SU-DHL-6 (cell line): ENCODE measurements around the gene KIAA1191.

ENCODE experiments used
- H2AFZ ChIP-seq: fragments of 200-600 bp; sonication (generic); 2 replicates; pipeline ENCODE4 v1.6.1; 2014; ENCODE audit warnings: low read depth, mild to moderate bottlenecking, moderate library complexity, mixed read lengths, antibody characterized with exemption, low read length; ENCODE audit not compliant: severe bottlenecking
- H3F3A ChIP-seq: fragments of 200-600 bp; shearing (Covaris generic); 2 replicates; pipeline ENCODE4 v1.6.0; 2016; ENCODE audit warnings: antibody characterized with exemption, mild to moderate bottlenecking; ENCODE audit not compliant: insufficient read depth
- H3K27ac ChIP-seq: fragments of 200-600 bp; sonication (generic); 2 replicates; pipeline ENCODE4 v1.5.1; 2016; ENCODE audit warnings: low read depth, mild to moderate bottlenecking, low read length, moderate library complexity, mixed read lengths
- H3K27me3 ChIP-seq: fragments of 200-600 bp; sonication (generic), shearing (Covaris generic); 2 replicates; pipeline ENCODE4 v1.6.0; 2014; ENCODE audit warnings: mild to moderate bottlenecking, low read length
- H3K36me3 ChIP-seq: fragments of 200-600 bp; sonication (generic); 2 replicates; pipeline ENCODE4 v1.6.1; 2014; ENCODE audit warnings: mild to moderate bottlenecking, low read length, mixed read lengths
- H3K4me2 ChIP-seq: fragments of 300-600, 200-600 bp; shearing (Covaris generic), sonication (generic); 2 replicates; pipeline ENCODE4 v1.6.0; 2014; ENCODE audit warnings: low read length, low read depth, mild to moderate bottlenecking; ENCODE audit not compliant: poor library complexity, severe bottlenecking
- H3K4me3 ChIP-seq: fragments of 200-600 bp; sonication (generic); 2 replicates; pipeline ENCODE4 v1.5.1; 2014; ENCODE audit warnings: antibody characterized with exemption, low read length, mild to moderate bottlenecking, mixed read lengths; ENCODE audit not compliant: insufficient read depth, poor library complexity, severe bottlenecking
- H3K79me2 ChIP-seq: fragments of 200-600 bp; sonication (generic); 2 replicates; pipeline ENCODE4 v1.6.1; 2014; ENCODE audit warnings: mild to moderate bottlenecking, low read length, moderate library complexity; ENCODE audit not compliant: insufficient read depth
- H3K9ac ChIP-seq: fragments of 200-600 bp; sonication (generic); 2 replicates; pipeline ENCODE4 v1.7.0; 2014; ENCODE audit warnings: mild to moderate bottlenecking, low read length
- H3K9me2 ChIP-seq: fragments of 200-600 bp; sonication (generic); replicated peaks from 2 replicates; pipeline ENCODE4 v1.6.1; 2014; ENCODE audit warnings: low read length; ENCODE audit not compliant: insufficient read depth
- H3K9me3 ChIP-seq: fragments of 200-600 bp; sonication (generic); 2 replicates; pipeline ENCODE4 v1.6.1; 2014; ENCODE audit warnings: low read length, mixed read lengths; ENCODE audit not compliant: insufficient read depth
- H4K20me1 ChIP-seq: fragments of 200-600 bp; sonication (generic); 2 replicates; pipeline ENCODE4 v1.6.1; 2014; ENCODE audit warnings: low read depth, mild to moderate bottlenecking, antibody characterized with exemption, low read length, moderate library complexity, mixed read lengths
- CTCF ChIP-seq: fragments of 200-600 bp; sonication (generic); IDR thresholded peaks from one replicate; pipeline ENCODE4 v1.5.1; 2017; ENCODE audit warnings: antibody characterized with exemption, mild to moderate bottlenecking, low read length, moderate library complexity; ENCODE audit not compliant: insufficient read depth, poor library complexity, severe bottlenecking
- EZH2phosphoT487 ChIP-seq: fragments of 200-600 bp; sonication (generic), shearing (Covaris generic); conservative IDR thresholded peaks from 2 replicates; pipeline ENCODE4 v1.6.1; 2018; ENCODE audit warnings: mild to moderate bottlenecking, antibody characterized with exemption, low read length, moderate library complexity, mixed read lengths

KIAA1191 gene

GRCh38 chr5:176384366-176384930 is 22.9 kb upstream of the KIAA1191 start:
- Histone ChIP-seq H2AFZ (no peak overlapping the region), H3K79me2 (peaks cover 43% of the 10 kb centered on the region), H4K20me1 (peaks cover 8% of the 10 kb centered on the region; the same call in 1 of the 2 replicates), H3K4me2 (no peak overlapping the region), H3K36me3 (peaks cover 12% of the 10 kb centered on the region), H3K27me3 (no peaks in the 10 kb centered on the region), H3F3A (peaks cover 10% of the 10 kb centered on the region; the same call in 1 of the 2 replicates), H3K9me3 (no peaks in the 10 kb centered on the region), H3K4me3 (no peak overlapping the region), H3K9ac (no peak overlapping the region), H3K9me2 (no peaks in the 10 kb centered on the region), H3K27ac (no peak overlapping the region)
- no peak for TF ChIP-seq CTCF
- TF ChIP-seq EZH2phosphoT487 = no peak

GRCh38 chr5:176383961-176384360 is 22.4 kb upstream of the KIAA1191 start:
- H3K27ac ChIP-seq = no peak overlapping the region
- H3K4me3 ChIP-seq = no peak overlapping the region
- H3K79me2 ChIP-seq = peaks cover 40% of the 10 kb centered on the region
- H3K9me2 ChIP-seq = no peaks in the 10 kb centered on the region
- H3F3A ChIP-seq = peaks cover 10% of the 10 kb centered on the region; the same call in 1 of the 2 replicates
- H3K4me2 ChIP-seq = no peak overlapping the region
- no peaks in the 10 kb centered on the region for H3K9me3 ChIP-seq
- TF ChIP-seq CTCF (no peak), EZH2phosphoT487 (no peak)
- peaks cover 8% of the 10 kb centered on the region; the same call in 1 of the 2 replicates for H4K20me1 ChIP-seq
- no peak overlapping the region for H3K9ac ChIP-seq
- H3K36me3 ChIP-seq = peaks cover 12% of the 10 kb centered on the region
- no peak overlapping the region for H2AFZ ChIP-seq
- no peaks in the 10 kb centered on the region for H3K27me3 ChIP-seq

GRCh38 chr5:176383248-176383905 is 21.8 kb upstream of the KIAA1191 start:
- TF ChIP-seq CTCF (no peak), EZH2phosphoT487 (no peak)
- no peak overlapping the region for H3K27ac ChIP-seq
- H3K9me2 ChIP-seq = no peaks in the 10 kb centered on the region
- no peaks in the 10 kb centered on the region for H3K27me3 ChIP-seq
- H3K4me2 ChIP-seq = no peak overlapping the region
- H3K79me2 ChIP-seq = peaks cover 39% of the 10 kb centered on the region
- H3K9me3 ChIP-seq = no peaks in the 10 kb centered on the region
- peaks cover 12% of the 10 kb centered on the region for H3K36me3 ChIP-seq
- peaks cover 8% of the 10 kb centered on the region; the same call in 1 of the 2 replicates for H4K20me1 ChIP-seq
- H3F3A ChIP-seq = peaks cover 10% of the 10 kb centered on the region; the same call in 1 of the 2 replicates
- no peak overlapping the region for H2AFZ ChIP-seq
- H3K9ac ChIP-seq = no peak overlapping the region
- no peak overlapping the region for H3K4me3 ChIP-seq
